ENCODE measurements around the gene KCNJ10.

Gene KCNJ10

GRCh38 chr1:160031365-160032164 lies 38.4 kb downstream of the KCNJ10 start, which contains the start of gene PIGM (continued):
- TF ChIP-seq ZNF626 (tag by site-specific recombination; IDR thresholded peaks at IDR 0.05) (no peak), ZNF426 (tag by site-specific recombination; IDR thresholded peaks at IDR 0.05) (no peak), ZNF449 (tag by site-specific recombination; IDR thresholded peaks at IDR 0.05) (peak; percentile 34; the same call in 1 of the 2 replicates), ZNF530 (tag by site-specific recombination; IDR thresholded peaks at IDR 0.05; ENCODE audit: low read depth) (no peak), SALL2 (tag by site-specific recombination; IDR thresholded peaks at IDR 0.05; ENCODE audit: borderline replicate concordance) (no peak), ZNF571 (tag by site-specific recombination; IDR thresholded peaks at IDR 0.05) (no peak), ZNF791 (tag by site-specific recombination; IDR thresholded peaks at IDR 0.05) (no peak), ZNF175 (tag by site-specific recombination; IDR thresholded peaks at IDR 0.05) (no peak), IKZF3 (tag by site-specific recombination; IDR thresholded peaks at IDR 0.05) (peak; percentile 93), INSM2 (tag by site-specific recombination; IDR thresholded peaks at IDR 0.05) (no peak), ZNF292 (tag by site-specific recombination; IDR thresholded peaks at IDR 0.05; ENCODE audit: borderline replicate concordance, low read depth) (no peak), ZNF777 (tag by site-specific recombination; IDR thresholded peaks at IDR 0.05; ENCODE audit: borderline replicate concordance) (no peak; the same call in 1 of the 2 replicates), ZNF645 (tag by site-specific recombination; IDR thresholded peaks at IDR 0.05) (no peak), ZNF433 (tag by site-specific recombination; IDR thresholded peaks at IDR 0.05; ENCODE audit: low read depth) (no peak), ZNF146 (tag by site-specific recombination; IDR thresholded peaks at IDR 0.05) (no peak), ZNF529 (tag by site-specific recombination; IDR thresholded peaks at IDR 0.05; ENCODE audit: insufficient replicate concordance) (no peak), ZNF558 (tag by site-specific recombination; IDR thresholded peaks at IDR 0.05) (no peak), ZIC2 (tag by site-specific recombination; IDR thresholded peaks at IDR 0.05) (peak; percentile 33), MYNN (tag by site-specific recombination; IDR thresholded peaks at IDR 0.05; ENCODE audit: borderline replicate concordance) (no peak), ZNF140 (tag by site-specific recombination; IDR thresholded peaks at IDR 0.05) (no peak), ZNF701 (tag by site-specific recombination; IDR thresholded peaks at IDR 0.05) (no peak), ZNF513 (tag by site-specific recombination; IDR thresholded peaks at IDR 0.05) (0 out of 2 replicates have a peak, but pooled peaks have one; percentile 9), ZNF510 (tag by site-specific recombination; IDR thresholded peaks at IDR 0.05; ENCODE audit: insufficient replicate concordance) (no peak), EGR2 (tag by site-specific recombination; IDR thresholded peaks at IDR 0.05; ENCODE audit: low read depth) (peak; percentile 82), ZNF2 (tag by site-specific recombination; IDR thresholded peaks at IDR 0.05) (no peak), ZNF404 (tag by site-specific recombination; IDR thresholded peaks at IDR 0.05) (no peak), ZBTB11 (tag by site-specific recombination; conservative IDR thresholded peaks at IDR 0.05; ENCODE audit: low read depth) (peak; percentile 95), SP2 (tag by site-specific recombination; IDR thresholded peaks at IDR 0.05) (peak; percentile 98), ZBTB20 (tag by site-specific recombination; IDR thresholded peaks at IDR 0.05) (peak; percentile 21; the same call in 1 of the 2 replicates)
